CD4-positive, alpha-beta T cell treated with Interleukin-12 subunit alpha and Interleukin-12 subunit beta, for 1 hour (primary cell): ENCODE measurements around the gene DEGS2.

Experiments used
- DNase-seq: peaks from one replicate; pipeline ENCODE4 v3.0.0-alpha.2; 2020

DEGS2 gene

GRCh38 chr14:100130521-100130920 lies 28.9 kb downstream of the DEGS2 start:
- DNase-seq = no peak

DNA sequence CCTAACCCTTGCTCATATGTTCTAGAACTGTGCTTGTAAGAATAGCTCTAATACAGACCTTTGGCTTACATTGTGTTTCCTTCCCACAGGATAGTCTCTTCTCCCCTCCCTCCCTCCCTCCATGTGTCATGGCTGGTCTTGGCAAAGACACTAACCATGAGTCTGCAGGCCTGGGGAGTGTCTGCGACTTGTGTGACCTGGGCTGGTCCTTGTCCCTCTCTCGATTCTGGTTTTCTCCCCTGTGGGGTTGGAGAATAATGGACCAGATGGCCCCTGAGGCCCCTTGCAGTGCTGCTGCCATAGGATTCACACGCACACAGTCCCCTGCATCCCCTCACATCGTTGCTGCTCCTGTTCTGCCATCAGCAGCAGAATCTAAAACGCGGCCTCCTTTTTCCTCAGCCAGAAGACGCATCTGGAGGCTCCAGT lies 30.3 kb downstream of the DEGS2 start:
- DNase-seq = no peak

DNA sequence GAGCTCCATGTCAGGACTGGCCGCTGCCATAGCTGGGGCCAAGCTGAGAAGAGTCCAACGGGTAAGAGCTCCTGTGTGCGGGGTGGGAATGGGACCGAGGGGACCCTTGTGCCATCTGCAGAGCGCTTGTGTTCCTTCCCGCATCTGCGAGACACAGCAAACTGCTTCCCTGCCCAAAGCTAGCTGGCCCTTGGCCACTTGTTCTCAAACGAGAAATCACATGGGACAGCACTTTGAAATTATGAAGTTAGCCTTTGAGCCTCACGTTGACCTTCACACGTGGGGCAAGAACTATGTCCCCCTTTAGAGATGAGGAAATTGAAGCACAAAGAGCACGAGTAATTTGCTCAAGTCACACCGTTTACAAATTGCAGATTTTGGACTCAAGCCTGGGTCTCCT lies 30.8 kb downstream of the DEGS2 start:
- DNase-seq = no peak

GRCh38 chr14:100127853-100128455 lies 31.5 kb downstream of the DEGS2 start:
- DNase-seq = no peak

DNA sequence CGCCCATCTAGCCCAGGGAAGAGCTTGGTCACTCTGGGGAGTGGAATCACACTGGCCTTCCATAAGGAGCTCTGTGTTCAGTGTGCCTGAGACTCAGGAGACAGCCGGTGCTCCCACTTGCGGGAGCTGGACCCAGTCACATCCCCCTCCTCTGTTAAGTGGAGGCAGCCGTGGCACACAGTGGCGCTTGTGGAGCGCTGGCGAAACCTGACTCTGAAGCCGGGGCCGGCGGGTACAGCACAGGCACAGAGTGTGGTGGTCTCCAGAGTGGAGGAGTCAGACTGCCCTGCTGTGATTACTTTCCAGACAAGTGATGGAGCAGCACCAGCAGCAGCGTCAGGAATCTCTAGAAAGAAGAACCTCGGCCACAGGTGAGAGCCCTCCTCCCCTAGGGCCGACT lies 33.0 kb downstream of the DEGS2 start:
- no peak for DNase-seq

DNA sequence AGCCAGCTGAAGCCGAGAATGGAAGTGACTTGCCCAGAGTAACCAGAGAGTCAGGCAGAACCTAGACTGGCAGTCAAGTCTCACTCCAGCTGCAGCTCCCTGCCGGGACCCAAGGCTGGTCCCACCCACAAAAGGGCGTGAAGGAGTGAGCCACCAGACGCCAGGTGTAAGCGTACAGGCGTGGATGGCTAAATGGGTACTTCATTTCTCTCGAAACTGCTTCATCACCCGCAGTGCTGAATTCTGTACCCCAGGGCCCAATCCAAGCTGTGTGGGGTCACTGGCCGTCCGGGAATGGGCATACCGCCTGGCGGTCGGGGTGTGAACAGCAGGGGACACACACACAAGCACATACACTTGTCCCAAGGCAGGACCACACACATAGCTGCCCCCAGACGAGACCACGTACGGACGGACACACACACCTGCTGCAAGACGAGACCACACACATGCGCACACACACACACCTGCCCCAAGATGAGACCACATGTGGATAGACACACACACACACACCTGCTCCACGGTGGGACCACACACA lies 34.8 kb downstream of the DEGS2 start:
- DNase-seq = no peak

DNA sequence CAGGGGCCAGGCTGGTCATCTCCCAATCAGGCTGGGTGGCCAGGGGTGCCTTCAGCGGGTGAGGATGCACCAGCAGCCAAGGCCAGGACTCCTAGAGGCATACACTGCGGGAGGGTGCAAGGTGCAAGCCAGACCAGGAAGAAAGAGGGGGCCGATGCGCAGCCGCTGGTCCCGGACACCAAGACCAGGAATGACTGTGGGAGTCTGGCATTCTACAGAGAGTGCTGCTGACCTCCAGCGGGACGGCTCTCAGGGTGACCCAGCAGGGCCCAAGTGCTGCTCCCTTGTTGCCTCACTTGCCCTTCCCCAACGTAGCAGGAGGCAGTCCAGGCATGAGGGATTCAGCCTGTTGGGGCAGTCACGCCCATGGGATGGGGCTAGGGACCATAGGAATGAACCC lies 35.8 kb downstream of the DEGS2 start:
- DNase-seq = no peak

DNA sequence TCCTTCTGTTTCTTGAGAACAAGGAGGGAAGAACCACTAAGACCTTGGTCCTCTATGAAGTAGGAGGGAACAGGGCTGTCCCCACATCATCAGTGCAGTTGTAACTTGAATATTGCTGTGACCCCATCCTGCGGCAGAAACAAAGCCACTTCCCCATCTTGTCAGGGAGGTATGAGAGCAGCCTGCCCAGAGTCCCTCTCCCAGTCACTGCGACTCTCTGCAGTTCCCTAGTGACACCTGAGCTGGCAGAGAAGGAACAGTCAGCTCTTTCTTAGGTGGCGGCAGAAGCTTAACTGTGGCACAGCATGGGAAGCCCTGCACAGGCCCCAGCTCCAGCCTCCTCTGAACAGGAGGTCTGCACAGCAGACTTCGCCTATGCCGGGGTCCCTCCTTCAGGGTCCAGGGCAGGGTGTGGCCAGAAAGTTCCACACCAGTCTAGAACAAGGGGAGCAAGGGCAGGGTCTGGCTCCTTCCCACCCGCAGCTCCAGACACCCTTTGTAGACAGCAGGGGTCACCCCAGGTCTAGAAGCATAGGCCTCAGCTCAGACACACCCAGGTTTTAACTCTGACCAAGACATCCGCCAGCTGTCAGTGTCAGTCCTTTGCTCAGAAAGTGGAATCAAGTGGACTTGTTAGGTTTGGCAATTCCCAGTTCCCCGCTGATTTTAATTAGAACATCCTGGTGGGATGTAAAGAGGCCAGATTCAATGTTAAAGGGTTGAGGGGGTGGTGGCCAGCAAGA lies 36.8 kb downstream of the DEGS2 start:
- no peak for DNase-seq

DNA sequence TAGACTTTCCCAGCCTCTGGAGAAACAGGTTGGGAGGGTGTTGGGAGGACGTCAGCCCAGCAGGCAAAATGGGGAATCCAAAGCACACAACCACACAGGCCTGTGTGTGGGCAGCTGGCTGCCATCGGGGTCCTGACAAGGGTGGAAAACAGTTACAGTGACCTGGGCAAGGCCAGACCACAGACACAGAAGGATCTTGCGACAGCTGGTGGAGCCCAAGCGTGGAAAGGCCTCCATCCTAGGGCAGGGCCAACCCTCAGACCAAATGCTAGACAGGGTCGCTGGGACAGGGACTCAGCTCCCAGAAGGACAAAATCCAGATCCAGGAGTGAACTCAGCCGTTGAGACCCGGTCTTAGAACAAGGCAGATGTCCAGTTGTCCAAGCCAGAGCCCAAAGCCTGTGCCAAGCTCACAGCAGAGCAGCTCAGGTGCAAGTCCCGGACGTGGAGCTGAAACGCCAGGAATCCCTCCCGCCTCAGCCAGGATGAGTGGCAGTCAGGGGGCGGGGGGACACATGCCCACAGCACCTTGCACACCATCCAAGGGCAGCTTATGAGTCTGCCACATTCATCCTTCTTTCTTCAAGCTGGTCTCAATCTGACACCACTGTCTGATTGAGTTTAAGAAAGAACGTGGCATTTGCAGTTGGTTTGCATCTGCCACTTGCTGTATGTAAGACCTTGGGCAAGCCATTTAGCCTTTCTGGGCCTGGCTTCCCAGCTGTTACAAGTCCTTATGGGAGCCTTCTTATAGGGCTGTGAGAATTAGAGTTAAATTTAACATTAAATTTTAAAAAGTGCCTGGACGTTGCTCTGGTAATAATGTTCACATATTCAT lies 37.6 kb downstream of the DEGS2 start:
- no peak for DNase-seq

DNA sequence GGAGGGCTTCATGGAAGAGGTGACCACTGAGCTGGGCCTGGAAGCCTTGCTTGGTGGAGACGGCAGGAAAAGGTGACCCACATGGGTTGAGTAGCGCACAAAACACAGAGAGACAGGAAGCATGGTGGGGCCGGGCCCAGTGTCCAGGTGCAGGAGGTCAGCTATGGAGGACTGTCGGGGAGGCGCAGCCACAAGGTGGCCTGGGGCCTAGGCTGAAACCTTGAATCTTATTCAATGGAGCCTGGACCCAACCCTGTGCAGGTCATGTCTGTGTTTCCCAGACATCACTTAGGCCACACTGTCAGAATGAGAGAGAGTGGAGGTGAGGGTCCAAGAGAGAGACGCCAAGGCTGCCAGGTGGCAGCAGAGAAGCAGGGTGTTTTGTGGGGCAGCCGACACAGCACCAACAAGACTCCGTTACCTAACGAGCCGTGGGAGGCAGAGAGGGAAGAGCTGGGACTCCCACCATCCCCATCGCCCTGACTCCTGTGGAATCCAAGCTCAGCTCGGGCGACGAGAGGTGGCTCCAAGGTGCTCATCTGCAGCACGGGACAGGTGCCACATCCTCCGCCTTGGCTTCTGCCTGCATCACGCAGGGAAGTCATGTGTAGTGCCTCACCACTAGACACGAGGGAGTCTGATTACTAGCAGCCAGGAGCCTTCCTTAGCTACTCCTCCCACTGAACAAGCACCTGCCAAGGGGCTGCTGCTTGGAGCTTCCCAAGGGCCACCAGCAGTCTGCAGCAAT lies 38.7 kb downstream of the DEGS2 start:
- no peak for DNase-seq

DNA sequence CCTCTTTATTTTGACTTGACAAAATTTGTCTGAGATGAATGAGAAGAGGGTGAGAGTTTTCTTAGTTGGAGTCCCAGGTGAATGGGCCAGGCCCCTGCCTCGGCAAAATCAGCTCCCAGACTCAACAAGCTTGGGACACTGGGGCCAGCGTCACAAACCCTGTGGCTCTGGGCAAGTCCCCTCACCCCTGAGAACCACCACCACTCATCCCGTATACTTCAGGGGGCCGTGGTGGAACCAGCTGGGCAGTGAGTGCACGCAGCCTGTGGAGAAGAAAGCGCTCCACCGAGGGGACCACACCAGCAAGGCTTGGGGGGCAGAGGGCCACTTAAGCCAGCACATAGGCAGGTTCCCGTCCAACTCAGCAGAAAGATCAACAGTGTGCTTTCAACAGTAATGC lies 40.2 kb downstream of the DEGS2 start:
- no peak for DNase-seq

DNA sequence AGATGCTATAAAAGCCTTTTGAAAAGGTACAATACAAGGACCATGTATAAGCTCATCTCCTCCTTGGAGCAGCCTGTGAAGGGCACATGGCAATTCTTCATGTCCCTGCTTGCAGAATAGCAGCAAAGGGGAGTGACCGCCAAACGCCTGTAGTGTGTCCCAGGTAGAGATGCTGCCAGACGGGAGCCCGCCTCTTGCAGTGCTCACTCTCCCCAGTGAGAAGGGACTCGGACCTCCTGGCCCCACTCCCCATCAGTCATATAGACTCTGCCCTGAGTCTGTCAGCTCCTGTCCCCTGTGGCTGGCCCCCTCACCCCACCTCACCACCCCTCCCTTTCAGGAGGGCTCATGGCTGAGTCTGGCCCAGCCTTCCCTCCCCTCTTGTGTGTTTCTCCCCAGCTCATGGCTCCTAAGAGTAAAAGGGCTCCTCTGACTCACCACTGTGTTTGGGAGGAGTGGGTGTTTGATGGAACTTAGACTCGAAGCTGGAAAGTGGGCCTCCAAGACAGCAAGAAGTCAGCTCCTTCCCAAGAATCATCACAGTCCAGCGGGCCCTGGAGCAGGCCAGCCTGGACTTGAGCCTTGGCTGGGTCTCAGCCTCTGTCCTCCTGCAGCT lies 40.9 kb downstream of the DEGS2 start:
- no peak for DNase-seq

DNA sequence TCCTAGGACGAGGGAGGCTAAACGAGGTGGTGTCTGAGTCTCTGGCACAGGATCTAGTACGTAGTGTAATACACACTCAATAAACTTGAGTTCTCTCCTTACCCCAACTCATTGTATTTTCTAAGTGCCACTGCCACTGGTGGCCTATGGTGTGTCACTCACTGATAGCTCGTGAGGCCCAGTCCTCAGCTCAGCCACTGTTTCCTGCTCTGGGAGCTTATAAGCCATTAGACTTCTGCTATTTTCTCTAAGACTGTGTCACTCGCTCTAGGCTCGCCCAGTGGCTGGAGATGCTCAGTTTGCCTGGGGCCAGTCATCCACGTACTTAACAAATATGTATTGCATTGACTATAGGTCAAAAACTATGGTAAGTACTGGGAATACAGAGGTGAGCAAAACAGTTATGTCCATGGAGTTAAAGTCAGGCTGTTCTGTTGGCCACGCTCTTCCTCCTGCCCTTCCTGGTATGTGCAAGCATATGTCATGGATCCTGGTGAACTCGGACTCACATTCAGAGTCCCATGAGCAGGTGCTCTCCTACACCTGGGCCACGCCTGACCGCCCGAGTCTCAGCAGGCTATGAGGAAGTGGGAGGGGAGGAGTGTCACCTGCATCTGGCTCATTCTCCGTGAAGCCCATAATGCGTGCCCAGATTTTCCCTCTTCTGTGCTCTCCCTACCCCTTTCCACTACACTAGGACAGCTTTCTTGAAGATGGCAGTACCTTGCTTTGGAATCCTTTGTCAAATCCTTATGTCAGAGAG lies 41.6 kb downstream of the DEGS2 start:
- no peak for DNase-seq

- no peak for DNase-seq
These were observed 42.4 kb downstream of the DEGS2 start for GRCh38 chr14:100117026-100117425.

DNA sequence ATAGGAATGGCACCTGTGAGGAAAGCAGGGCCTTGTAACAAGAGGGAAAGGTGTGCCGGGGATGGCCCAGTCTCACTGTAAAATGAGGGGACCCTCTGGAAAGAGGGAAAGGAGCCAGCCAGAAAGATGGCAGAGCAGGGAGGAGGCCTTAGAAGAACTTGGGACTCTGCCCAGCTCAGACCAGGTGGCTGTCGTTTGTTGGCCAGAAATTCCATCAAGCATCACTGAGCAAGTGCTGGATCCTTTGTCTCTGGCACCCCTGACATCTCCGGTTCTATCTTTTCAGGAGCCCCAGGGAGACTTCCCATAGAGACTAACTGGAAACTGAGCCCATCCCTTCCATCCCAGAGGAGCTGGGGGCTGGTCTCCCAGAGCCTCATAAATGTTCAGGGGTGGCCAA lies 43.3 kb downstream of the DEGS2 start:
- no peak for DNase-seq

DNA sequence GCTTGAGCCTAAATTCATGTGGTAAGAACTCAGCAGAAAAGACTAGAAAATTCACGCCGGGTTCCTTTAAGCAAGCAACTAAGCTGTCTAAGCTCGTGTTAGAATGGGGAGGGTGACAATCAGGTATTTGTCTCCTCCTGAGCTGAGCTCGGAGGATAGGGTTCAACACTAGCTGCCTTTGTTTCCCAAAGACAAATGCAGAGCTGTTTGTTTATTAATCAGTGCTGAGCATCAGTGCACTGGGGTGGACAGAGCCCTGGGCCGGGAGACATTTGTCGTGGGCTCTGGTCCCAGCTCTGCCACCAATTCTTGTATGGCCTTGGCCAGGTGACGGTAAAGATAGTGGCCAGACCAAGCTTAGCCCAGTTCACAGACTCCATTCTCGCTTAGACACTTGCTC lies 43.7 kb downstream of the DEGS2 start:
- no peak for DNase-seq

DNA sequence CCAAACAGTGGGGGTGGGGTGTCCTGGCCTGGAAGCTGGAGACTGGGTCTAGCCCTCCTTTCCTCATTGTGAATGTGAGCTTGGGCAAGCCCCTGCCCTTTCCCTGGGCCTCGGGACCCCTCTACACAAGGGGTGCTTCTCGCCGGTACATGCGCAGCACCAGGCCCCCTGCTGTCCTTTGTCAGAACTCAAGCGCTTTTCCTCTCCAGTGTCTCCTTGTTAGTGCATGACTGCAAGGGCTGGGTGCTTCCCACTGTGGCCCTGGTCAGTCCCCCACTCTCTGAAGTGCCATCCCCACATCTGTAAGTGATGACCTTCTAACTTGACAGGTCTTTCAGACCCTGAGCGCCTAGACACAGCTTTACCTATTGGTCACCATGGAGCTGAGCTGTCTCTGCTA lies 44.2 kb downstream of the DEGS2 start:
- no peak for DNase-seq

GRCh38 chr14:100114109-100114765 lies 45.2 kb downstream of the DEGS2 start:
- no peak for DNase-seq

DNA sequence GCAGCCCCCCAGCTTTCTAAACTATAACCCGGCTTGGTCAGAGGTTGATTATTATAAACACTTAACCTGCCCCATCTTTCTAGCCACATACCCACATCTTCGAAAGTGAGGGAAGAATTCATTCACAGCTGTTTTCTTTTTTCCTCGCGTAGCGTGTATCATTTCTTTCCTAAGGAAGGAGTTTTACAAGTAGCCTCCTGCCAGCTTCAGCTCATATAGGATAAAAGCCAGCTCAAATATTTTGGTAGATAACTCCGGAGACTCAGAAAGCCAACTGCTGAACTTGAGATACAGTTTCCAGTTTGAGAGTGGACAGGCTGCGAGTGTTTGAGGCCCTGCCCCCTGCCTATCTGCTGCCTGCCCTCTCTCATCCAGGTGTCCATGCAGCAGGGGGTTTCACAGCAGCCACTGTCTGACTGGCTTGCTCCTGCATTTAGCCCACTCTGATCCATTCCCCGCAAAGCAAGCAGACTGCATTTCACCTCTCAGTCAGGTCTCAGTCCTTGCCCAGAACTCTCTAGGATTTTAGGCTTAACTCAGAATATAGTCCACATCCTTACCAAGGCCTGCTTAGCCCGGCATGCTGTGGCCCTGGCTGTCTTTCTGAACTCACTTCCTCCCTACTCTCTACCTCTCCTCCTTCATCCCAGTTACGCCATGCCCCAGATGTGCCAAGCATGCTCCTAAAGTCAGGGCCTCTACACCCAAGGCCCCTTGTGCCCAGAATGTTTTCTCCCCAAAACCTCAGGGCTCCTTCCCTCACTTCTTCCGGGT lies 47.3 kb downstream of the DEGS2 start:
- no peak for DNase-seq

DNA sequence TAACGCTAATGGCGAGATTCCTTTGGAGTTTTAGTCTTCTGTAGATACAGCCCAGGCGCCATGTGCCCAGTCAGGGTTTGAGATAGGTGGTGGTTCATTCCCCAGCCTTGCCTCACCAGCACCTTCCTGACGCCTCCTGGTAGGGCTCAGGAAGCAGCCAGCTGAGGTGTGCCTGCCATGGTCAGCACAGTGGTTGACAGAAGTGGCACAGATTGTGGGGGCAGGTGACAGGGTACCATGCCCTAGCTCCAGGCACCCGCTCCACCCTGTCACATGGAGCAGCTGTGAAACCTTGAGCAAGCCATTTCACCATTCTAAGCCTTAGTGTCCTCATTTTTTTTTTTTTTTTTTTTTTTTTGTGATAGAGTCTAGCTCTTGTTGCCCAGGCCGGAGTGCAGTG lies 48.6 kb downstream of the DEGS2 start:
- DNase-seq = no peak
